Gastroesophageal sphincter (tissue), 3 donors: ENCODE results near the gene OR2AG1.

Source experiments
- EP300 ChIP-seq: sonication (generic); formaldehyde crosslinking; IDR thresholded peaks from one replicate; pipeline ENCODE4 v1.6.1; 2017; ENCODE audit warnings: antibody characterized with exemption, mild to moderate bottlenecking
- POLR2A ChIP-seq, 2 donors: fragments of 450-650 bp; IDR thresholded peaks; one replicate each; pipeline ENCODE4 v1.6.1; 2017; ENCODE audit warnings: antibody characterized with exemption in 2 of 2, mild to moderate bottlenecking in 2 of 2, moderate library complexity in 1 of 2
- POLR2AphosphoS5 ChIP-seq: sonication (generic); formaldehyde crosslinking; IDR thresholded peaks from one replicate; pipeline ENCODE4 v1.6.1; 2017; ENCODE audit warnings: antibody characterized with exemption
- TF ChIP-seq, protein P1 (sequence below), 4 experiments: fragments of 200-600 bp in 2 of 4; fragments of 450-650 bp in 2 of 4; sonication (generic) in 1 of 4; IDR thresholded peaks; one replicate each; pipeline ENCODE4 v1.5.1; 2017 to 2019; ENCODE audit warnings: antibody characterized with exemption in 4 of 4, mild to moderate bottlenecking in 2 of 4, moderate library complexity in 2 of 4

DNA sequence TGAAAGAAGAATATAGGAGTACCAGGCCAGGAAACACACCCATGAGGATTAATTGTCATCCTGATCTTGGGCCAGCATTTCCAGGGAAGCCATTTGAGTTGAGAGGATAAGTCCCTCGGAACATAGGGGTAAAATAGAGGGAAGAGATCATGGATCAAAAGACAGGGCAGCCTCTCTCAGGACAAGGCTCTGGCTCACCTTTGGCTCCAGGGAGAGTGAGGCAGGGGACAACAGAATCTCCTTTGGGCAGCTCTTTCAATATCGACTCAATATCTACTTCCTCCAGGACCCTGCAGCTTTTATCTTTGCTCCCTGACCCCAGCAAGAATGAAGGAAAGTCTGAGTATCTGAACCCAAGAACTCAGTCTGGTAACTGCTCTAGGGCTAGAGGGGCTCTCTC lies at the start of gene OR2AG1:
- TF ChIP-seq, protein P1, sequence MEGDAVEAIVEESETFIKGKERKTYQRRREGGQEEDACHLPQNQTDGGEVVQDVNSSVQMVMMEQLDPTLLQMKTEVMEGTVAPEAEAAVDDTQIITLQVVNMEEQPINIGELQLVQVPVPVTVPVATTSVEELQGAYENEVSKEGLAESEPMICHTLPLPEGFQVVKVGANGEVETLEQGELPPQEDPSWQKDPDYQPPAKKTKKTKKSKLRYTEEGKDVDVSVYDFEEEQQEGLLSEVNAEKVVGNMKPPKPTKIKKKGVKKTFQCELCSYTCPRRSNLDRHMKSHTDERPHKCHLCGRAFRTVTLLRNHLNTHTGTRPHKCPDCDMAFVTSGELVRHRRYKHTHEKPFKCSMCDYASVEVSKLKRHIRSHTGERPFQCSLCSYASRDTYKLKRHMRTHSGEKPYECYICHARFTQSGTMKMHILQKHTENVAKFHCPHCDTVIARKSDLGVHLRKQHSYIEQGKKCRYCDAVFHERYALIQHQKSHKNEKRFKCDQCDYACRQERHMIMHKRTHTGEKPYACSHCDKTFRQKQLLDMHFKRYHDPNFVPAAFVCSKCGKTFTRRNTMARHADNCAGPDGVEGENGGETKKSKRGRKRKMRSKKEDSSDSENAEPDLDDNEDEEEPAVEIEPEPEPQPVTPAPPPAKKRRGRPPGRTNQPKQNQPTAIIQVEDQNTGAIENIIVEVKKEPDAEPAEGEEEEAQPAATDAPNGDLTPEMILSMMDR (IDR thresholded peaks at IDR 0.05) = no peak
- TF ChIP-seq POLR2A (IDR thresholded peaks at IDR 0.05) = no peak
- TF ChIP-seq POLR2AphosphoS5 = no peak
- TF ChIP-seq EP300 = no peak
